Measurements from ENCODE around the gene UGCG.

Gene UGCG

DNA sequence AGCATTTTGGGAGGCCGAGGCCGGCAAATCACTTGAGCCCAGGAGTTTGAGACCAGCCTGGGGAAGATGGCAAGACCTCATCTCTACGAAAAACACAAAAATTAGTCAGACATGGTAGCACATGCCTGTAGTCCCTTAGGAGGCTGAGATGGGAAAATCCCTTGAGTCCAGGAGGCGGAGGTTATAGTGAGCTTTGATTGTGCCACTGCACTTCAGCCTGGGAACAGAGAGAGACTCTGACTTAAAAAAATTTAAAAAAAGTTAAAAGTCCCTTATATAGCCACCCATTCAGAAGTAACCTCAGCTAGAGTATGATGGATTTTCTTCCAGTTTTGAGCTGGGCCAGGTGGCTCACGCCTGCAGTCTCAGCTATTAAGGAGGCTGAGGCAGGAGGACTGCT lies 72.4 kb downstream of the UGCG start:
- Histone ChIP-seq H3K9me3 (ENCODE audit: control insufficient read depth, low read length) (no peaks in the 10 kb centered on the region), H3K4me1 (ENCODE audit: control insufficient read depth, insufficient read depth, low read length, poor library complexity, severe bottlenecking) (no peaks in the 10 kb centered on the region), H3K4me3 (ENCODE audit: insufficient read depth, low read depth, low read length, poor library complexity, severe bottlenecking) (no peak overlapping the region), H3K27ac (ENCODE audit: insufficient read depth, low read length, poor library complexity, severe bottlenecking) (no peak overlapping the region), H3K36me3 (ENCODE audit: control insufficient read depth, insufficient read depth, low read length) (no peaks in the 10 kb centered on the region), H3K27me3 (replicated peaks; ENCODE audit: control insufficient read depth, insufficient read depth, low read length, poor library complexity, severe bottlenecking) (no peaks in the 10 kb centered on the region)
- DNase-seq = no peak

DNA sequence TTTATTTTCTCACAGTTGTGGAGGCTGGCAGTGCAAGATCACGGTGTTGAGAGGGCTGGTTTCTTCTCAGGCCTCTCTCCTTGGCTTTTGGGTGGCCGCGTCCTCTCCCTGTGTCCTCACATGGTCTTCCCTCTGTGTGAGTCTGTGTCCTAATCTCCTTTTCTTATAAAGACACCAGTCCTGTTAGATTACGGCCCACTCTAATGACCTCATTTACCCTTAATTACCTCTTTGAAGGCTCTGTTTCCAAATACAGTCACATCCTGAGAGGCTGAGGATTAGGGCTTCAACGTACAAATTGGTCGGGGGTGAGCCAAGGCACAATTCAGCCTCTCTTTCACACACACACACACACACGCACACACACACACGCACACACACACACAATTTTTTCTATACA lies 73.0 kb downstream of the UGCG start:
- H3K4me1 ChIP-seq (ENCODE audit: control insufficient read depth, insufficient read depth, low read length, poor library complexity, severe bottlenecking) = no peaks in the 10 kb centered on the region
- H3K9me3 ChIP-seq (ENCODE audit: control insufficient read depth, low read length) = no peaks in the 10 kb centered on the region
- H3K36me3 ChIP-seq (ENCODE audit: control insufficient read depth, insufficient read depth, low read length) = no peaks in the 10 kb centered on the region
- DNase-seq = no peak
- H3K4me3 ChIP-seq (ENCODE audit: insufficient read depth, low read depth, low read length, poor library complexity, severe bottlenecking) = no peak overlapping the region
- H3K27me3 ChIP-seq (replicated peaks; ENCODE audit: control insufficient read depth, insufficient read depth, low read length, poor library complexity, severe bottlenecking) = no peaks in the 10 kb centered on the region
- no peak overlapping the region for H3K27ac ChIP-seq (ENCODE audit: insufficient read depth, low read length, poor library complexity, severe bottlenecking)

DNA sequence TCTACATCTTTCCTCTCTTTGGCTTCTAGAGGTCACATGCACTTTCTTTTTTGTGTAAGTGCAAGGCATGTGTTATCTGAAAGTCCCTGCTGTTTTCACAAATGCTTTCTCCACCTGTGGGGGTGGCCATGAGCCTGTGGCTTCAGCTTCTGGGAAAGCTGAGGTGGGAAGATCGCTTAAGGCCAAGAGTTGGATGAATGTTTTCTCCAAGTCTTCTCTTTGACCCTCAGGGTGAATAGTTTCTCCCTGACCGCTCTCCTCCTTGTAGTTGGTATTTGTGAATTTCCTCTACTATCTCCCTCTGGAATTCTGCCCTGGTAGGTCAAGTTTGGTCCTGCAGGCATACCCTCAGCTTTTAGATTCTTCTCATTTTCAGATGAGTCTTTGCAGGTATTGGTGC lies 74.2 kb downstream of the UGCG start:
- H3K27ac ChIP-seq (ENCODE audit: insufficient read depth, low read length, poor library complexity, severe bottlenecking) = no peak overlapping the region
- no peaks in the 10 kb centered on the region for H3K27me3 ChIP-seq (replicated peaks; ENCODE audit: control insufficient read depth, insufficient read depth, low read length, poor library complexity, severe bottlenecking)
- H3K9me3 ChIP-seq (ENCODE audit: control insufficient read depth, low read length) = no peaks in the 10 kb centered on the region
- no peak overlapping the region for H3K4me3 ChIP-seq (ENCODE audit: insufficient read depth, low read depth, low read length, poor library complexity, severe bottlenecking)
- no peaks in the 10 kb centered on the region for H3K4me1 ChIP-seq (ENCODE audit: control insufficient read depth, insufficient read depth, low read length, poor library complexity, severe bottlenecking)
- DNase-seq = no peak
- no peaks in the 10 kb centered on the region for H3K36me3 ChIP-seq (ENCODE audit: control insufficient read depth, insufficient read depth, low read length)

DNA sequence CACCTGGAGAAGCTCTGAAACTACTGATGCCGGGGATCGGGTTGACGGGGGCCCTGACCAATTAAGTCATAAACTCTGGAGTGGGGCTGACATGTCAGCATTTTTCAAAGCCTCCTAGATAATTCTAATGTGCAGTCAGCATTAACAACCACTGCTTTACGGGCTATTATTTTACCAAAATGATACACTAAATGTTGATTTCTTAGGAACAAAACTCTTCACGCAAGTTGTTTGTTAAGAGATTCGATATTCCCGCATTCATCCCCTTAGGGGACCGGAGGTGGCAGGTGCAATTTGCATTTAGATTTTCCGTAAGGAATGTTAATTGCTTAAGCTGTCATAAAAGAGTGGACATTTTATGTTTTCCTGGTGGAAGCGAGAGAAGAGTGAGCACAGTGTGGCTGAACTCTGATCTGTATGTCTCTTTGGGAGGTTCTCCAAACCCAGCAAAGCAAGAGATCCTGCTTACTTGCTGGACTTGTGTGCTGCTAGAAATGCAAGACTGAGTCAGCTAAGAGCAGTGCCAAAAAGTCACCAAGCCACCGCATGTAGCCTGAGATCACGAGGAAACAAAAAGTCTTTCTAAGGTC lies 77.6 kb downstream of the UGCG start:
- Histone ChIP-seq H3K27me3 (replicated peaks; ENCODE audit: control insufficient read depth, insufficient read depth, low read length, poor library complexity, severe bottlenecking) (no peaks in the 10 kb centered on the region), H3K4me1 (ENCODE audit: control insufficient read depth, insufficient read depth, low read length, poor library complexity, severe bottlenecking) (no peaks in the 10 kb centered on the region), H3K36me3 (ENCODE audit: control insufficient read depth, insufficient read depth, low read length) (no peaks in the 10 kb centered on the region), H3K4me3 (ENCODE audit: insufficient read depth, low read depth, low read length, poor library complexity, severe bottlenecking) (no peak overlapping the region), H3K27ac (ENCODE audit: insufficient read depth, low read length, poor library complexity, severe bottlenecking) (no peak overlapping the region), H3K9me3 (ENCODE audit: control insufficient read depth, low read length) (no peaks in the 10 kb centered on the region)
- DNase-seq = no peak

DNA sequence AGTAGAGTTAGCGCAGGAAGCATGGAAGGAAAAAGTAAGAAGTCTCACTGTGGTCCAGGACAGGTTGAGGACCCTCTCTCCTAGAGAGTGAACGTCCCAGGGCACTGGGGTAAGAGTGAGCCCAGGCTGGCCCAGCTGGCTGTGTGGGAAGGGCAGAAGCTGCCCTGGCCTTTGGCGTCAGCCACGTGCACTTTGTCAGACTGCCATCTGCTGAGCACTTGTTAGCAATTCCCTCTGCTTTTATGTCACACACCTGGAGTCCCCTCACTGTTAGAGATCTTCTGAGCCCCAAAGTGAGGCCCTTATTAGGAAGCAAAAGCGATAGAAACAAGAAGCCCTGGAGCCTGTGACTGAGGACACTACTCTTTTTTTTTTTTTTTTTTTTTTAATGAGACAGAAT lies 79.1 kb downstream of the UGCG start:
- H3K4me1 ChIP-seq (ENCODE audit: control insufficient read depth, insufficient read depth, low read length, poor library complexity, severe bottlenecking) = no peaks in the 10 kb centered on the region
- H3K36me3 ChIP-seq (ENCODE audit: control insufficient read depth, insufficient read depth, low read length) = no peaks in the 10 kb centered on the region
- no peak for DNase-seq
- no peak overlapping the region for H3K4me3 ChIP-seq (ENCODE audit: insufficient read depth, low read depth, low read length, poor library complexity, severe bottlenecking)
- no peaks in the 10 kb centered on the region for H3K9me3 ChIP-seq (ENCODE audit: control insufficient read depth, low read length)
- no peak overlapping the region for H3K27ac ChIP-seq (ENCODE audit: insufficient read depth, low read length, poor library complexity, severe bottlenecking)
- H3K27me3 ChIP-seq (replicated peaks; ENCODE audit: control insufficient read depth, insufficient read depth, low read length, poor library complexity, severe bottlenecking) = no peaks in the 10 kb centered on the region

DNA sequence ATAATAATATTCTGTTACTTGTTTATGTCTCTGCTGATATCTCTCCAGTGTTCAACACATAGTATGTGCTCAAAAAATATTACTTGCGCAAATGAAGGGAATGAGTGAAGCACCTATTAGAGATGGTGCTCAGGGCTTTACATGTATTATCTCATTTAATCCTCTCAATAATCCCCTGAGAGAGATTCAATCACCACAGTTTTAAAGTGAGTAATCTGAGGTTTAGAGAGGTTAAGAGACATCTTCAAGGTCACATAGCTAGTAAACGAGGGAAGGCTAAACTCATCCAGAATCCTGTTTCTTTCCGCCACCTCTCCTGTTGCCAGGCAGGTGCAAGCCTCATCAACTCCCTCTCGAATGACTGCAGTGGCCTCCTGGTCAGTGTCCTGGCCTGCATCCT lies 82.0 kb downstream of the UGCG start:
- Histone ChIP-seq H3K36me3 (ENCODE audit: control insufficient read depth, insufficient read depth, low read length) (no peaks in the 10 kb centered on the region), H3K27ac (ENCODE audit: insufficient read depth, low read length, poor library complexity, severe bottlenecking) (no peak overlapping the region), H3K27me3 (replicated peaks; ENCODE audit: control insufficient read depth, insufficient read depth, low read length, poor library complexity, severe bottlenecking) (no peaks in the 10 kb centered on the region), H3K4me3 (ENCODE audit: insufficient read depth, low read depth, low read length, poor library complexity, severe bottlenecking) (no peak overlapping the region), H3K9me3 (ENCODE audit: control insufficient read depth, low read length) (no peaks in the 10 kb centered on the region), H3K4me1 (ENCODE audit: control insufficient read depth, insufficient read depth, low read length, poor library complexity, severe bottlenecking) (no peaks in the 10 kb centered on the region)
- DNase-seq = no peak

DNA sequence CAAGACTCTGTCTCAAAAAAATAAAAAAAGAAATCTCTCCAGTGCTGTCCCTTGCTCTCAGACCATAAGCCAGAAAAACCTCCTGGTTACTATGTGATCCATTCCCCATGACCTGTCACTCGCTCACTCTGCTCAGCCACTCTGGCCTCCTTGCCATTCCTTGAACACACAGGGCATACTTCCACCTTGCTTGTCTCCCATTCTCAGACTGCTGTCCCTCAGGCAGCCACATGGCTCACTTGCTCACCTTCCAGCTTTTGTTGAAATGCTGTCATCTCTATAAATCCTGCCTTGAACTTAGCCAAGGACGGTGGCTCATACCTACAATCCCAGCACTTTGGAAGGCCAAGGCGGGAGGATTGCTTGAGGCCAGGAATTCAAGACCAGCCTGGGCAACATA lies 82.9 kb downstream of the UGCG start:
- no peak for DNase-seq
- H3K27ac ChIP-seq (ENCODE audit: insufficient read depth, low read length, poor library complexity, severe bottlenecking) = no peak overlapping the region
- no peaks in the 10 kb centered on the region for H3K4me1 ChIP-seq (ENCODE audit: control insufficient read depth, insufficient read depth, low read length, poor library complexity, severe bottlenecking)
- no peaks in the 10 kb centered on the region for H3K36me3 ChIP-seq (ENCODE audit: control insufficient read depth, insufficient read depth, low read length)
- H3K4me3 ChIP-seq (ENCODE audit: insufficient read depth, low read depth, low read length, poor library complexity, severe bottlenecking) = no peak overlapping the region
- no peaks in the 10 kb centered on the region for H3K27me3 ChIP-seq (replicated peaks; ENCODE audit: control insufficient read depth, insufficient read depth, low read length, poor library complexity, severe bottlenecking)
- H3K9me3 ChIP-seq (ENCODE audit: control insufficient read depth, low read length) = no peaks in the 10 kb centered on the region

DNA sequence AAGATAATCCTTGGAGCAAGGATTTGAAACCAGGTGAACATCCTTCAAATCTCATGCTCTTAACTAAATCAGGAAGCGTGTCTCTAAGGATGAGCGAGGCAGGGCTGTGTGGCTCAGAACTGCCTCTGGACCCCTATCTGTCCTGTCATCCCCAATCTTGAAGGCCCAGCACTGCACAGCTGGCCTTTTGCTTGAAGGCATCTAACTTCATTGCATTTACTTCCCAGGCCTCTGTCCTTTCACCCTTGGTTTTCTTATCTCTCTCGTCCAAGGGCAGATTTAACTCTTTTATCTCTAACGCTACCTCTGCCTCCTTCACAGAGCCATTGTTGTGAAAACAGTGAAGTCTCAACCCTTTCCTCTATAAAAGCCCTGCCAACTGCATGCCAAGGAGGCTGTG lies 83.8 kb downstream of the UGCG start:
- Histone ChIP-seq H3K36me3 (ENCODE audit: control insufficient read depth, insufficient read depth, low read length) (no peaks in the 10 kb centered on the region), H3K4me1 (ENCODE audit: control insufficient read depth, insufficient read depth, low read length, poor library complexity, severe bottlenecking) (no peaks in the 10 kb centered on the region), H3K4me3 (ENCODE audit: insufficient read depth, low read depth, low read length, poor library complexity, severe bottlenecking) (no peak overlapping the region), H3K27ac (ENCODE audit: insufficient read depth, low read length, poor library complexity, severe bottlenecking) (no peak overlapping the region), H3K27me3 (replicated peaks; ENCODE audit: control insufficient read depth, insufficient read depth, low read length, poor library complexity, severe bottlenecking) (no peaks in the 10 kb centered on the region), H3K9me3 (ENCODE audit: control insufficient read depth, low read length) (no peaks in the 10 kb centered on the region)
- no peak for DNase-seq

DNA sequence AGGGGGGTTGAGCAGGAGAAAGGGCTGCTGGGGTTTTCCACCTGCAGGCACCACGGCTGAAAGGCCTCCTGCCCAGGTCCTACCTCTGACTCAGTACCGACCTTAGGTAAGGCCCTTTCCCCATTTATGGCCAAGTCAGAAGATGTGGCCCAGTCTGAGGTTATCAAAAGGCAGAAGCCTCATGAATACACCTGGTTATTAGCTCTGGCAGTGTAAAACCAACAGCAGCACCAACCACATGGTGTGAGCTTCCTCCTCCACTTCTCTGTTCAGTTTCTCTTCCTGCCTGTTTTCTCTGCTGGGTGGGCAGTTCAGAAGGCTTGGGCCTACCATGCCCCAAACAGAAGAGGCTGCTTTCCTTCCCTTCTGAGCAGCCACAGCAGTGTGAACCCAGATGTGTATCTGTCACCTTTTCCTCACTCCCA lies 86.9 kb downstream of the UGCG start:
- no peak for DNase-seq
- Histone ChIP-seq H3K27ac (ENCODE audit: insufficient read depth, low read length, poor library complexity, severe bottlenecking) (no peak overlapping the region), H3K9me3 (ENCODE audit: control insufficient read depth, low read length) (no peaks in the 10 kb centered on the region), H3K36me3 (ENCODE audit: control insufficient read depth, insufficient read depth, low read length) (no peaks in the 10 kb centered on the region), H3K4me3 (ENCODE audit: insufficient read depth, low read depth, low read length, poor library complexity, severe bottlenecking) (no peak overlapping the region), H3K27me3 (replicated peaks; ENCODE audit: control insufficient read depth, insufficient read depth, low read length, poor library complexity, severe bottlenecking) (no peaks in the 10 kb centered on the region), H3K4me1 (ENCODE audit: control insufficient read depth, insufficient read depth, low read length, poor library complexity, severe bottlenecking) (peaks cover 3% of the 10 kb centered on the region)

DNA sequence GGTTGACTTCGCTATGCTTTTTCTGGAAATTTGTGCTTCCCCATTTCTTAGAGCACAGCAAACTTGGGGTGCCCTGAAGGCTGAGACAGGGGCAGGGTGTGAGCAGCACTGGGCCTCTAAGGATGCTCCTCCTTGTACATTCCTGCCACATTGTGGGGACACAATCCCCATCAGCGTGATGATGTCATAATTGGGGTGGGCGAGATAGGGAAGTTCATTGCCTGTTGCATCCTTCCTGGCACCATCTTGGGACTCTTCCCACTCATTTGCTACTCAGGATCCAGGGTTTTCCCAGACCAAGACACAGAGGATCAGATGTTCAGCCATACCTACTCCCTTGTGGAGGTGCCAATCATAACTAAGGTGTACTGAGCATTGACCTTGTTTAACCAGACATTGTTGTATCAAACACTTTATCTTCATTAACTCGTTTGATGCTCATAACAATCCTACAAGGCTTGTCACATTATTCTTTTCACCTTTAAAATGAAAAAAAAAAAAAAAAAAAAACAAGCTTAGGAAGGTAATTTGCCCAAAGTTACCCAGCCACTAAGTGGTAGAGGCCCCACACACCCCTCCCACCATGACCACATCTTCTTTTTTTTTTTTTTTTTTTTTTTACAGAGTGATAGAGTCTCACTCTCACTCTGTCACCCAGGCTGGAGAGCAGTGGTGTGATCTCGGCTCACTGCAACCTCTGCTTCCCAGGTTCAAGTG lies 87.6 kb downstream of the UGCG start:
- Histone ChIP-seq H3K4me3 (ENCODE audit: insufficient read depth, low read depth, low read length, poor library complexity, severe bottlenecking) (no peak overlapping the region), H3K9me3 (ENCODE audit: control insufficient read depth, low read length) (no peaks in the 10 kb centered on the region), H3K27me3 (replicated peaks; ENCODE audit: control insufficient read depth, insufficient read depth, low read length, poor library complexity, severe bottlenecking) (no peaks in the 10 kb centered on the region), H3K27ac (ENCODE audit: insufficient read depth, low read length, poor library complexity, severe bottlenecking) (no peak overlapping the region), H3K4me1 (ENCODE audit: control insufficient read depth, insufficient read depth, low read length, poor library complexity, severe bottlenecking) (peaks cover 3% of the 10 kb centered on the region), H3K36me3 (ENCODE audit: control insufficient read depth, insufficient read depth, low read length) (no peaks in the 10 kb centered on the region)
- no peak for DNase-seq
